Osteocyte (in vitro differentiated cells): ENCODE results near the gene FAIM2. TPM values are rescaled to one million over a fixed set of nuclear protein-coding genes. Genes with fewer than 3 reads are reported as not detected.

Source experiments
- DNase-seq: peaks from one replicate; pipeline ENCODE4 v3.0.0; 2021; ENCODE audit warnings: mixed read lengths; ENCODE audit not compliant: unreplicated experiment; ENCODE audit errors: extremely low spot score
- H3K27ac Mint-ChIP-seq: one replicate; pipeline ENCODE4 v1.8.0; 2021; ENCODE audit warnings: mild to moderate bottlenecking, mixed read lengths; ENCODE audit not compliant: unreplicated experiment
- H3K27me3 Mint-ChIP-seq: one replicate; pipeline ENCODE4 v1.8.0; 2021; ENCODE audit warnings: mixed read lengths; ENCODE audit not compliant: unreplicated experiment
- H3K36me3 Mint-ChIP-seq: one replicate; pipeline ENCODE4 v1.8.0; 2021; ENCODE audit warnings: mixed read lengths; ENCODE audit not compliant: unreplicated experiment
- H3K4me1 Mint-ChIP-seq: one replicate; pipeline ENCODE4 v1.8.0; 2021; ENCODE audit warnings: mixed read lengths; ENCODE audit not compliant: unreplicated experiment
- H3K4me3 Mint-ChIP-seq: one replicate; pipeline ENCODE4 v1.8.0; 2021; ENCODE audit warnings: mild to moderate bottlenecking, moderate library complexity, mixed read lengths; ENCODE audit not compliant: unreplicated experiment
- H3K9me3 Mint-ChIP-seq: one replicate; pipeline ENCODE4 v1.8.0; 2021; ENCODE audit warnings: mixed read lengths; ENCODE audit not compliant: unreplicated experiment
- CTCF ChIP-seq: fragments of 200-600 bp; sonication (generic); IDR thresholded peaks from 2 replicates; pipeline ENCODE4 v1.5.0; 2021; ENCODE audit warnings: antibody characterized with exemption, mild to moderate bottlenecking, moderate library complexity
- total RNA-seq: library from RNA; stranded (reverse); gene quantifications from 2 replicates; pipeline ENCODE4 v1.2.1, GENCODE V29; 2021

FAIM2 gene
- total RNA-seq, 1 donor from 2014 or later, result 1.5 TPM

DNA sequence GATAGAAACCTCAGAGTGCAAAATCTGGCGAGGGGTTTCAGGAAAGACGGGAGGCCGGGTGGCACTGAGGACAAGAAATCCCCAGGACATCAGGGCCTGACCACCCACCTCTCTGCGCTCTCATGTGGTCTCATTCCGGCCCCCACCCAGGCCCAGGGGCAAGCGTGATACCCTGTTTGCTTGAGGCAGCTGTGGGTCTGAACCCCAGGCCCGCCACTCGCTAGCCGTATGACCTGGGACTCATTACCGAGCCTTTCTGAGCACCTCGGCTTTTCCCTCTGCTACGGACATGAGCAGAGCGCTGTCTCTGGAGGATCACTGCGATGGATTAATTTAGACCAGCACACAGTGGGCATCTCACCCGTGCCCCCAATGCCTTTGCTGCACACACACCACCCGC lies 35.3 kb downstream of the FAIM2 start:
- H3K27me3 Mint-ChIP-seq, result peaks cover 22% of the 10 kb centered on the region

DNA sequence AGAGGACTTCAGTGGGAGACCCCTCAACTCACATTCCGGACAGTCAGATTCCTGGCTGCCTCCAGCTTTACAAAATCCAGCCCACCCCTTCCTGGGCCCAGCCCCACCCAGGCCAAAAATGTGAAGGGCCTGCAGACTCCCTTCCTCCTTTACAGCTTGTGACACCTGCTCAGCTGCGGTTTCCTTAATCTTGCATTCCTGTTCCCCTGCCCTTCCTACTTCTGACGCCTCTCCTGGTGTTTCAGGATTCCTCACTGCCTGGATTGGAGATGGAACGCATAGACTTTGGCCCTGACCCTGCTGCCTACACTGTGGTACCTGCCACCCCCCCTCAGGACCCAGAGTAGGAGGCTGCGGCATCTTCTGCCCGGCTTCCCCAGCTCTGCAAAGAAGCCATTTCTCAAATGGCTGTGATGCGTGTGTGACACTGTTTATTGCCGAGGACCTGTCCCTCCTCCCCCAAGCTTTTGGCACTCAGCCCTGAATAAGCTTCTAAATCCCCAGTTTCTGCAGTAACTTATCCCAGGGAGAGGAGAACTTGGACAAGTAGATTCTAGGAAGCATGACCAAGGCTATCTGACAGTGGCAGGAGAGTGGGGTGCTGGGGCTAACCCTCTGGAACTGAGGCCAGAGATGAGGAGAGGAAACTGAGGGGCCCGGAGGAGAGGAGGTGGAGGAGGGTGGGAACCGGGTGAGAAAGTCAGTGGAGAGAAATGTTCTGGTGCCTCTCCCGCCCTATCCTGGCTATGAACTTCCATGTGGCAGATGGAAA lies 35.9 kb downstream of the FAIM2 start:
- Mint-ChIP-seq H3K36me3 (no peaks in the 10 kb centered on the region), H3K4me3 (no peak overlapping the region), H3K9me3 (no peaks in the 10 kb centered on the region), H3K27me3 (peaks cover 22% of the 10 kb centered on the region), H3K27ac (no peak overlapping the region), H3K4me1 (peaks cover 3% of the 10 kb centered on the region)
- no peak for TF ChIP-seq CTCF
- no peak for DNase-seq

More for the DNA sequence above, 35.3 kb downstream of the FAIM2 start:
- DNase-seq, result no peak
- no peaks in the 10 kb centered on the region for H3K36me3 Mint-ChIP-seq
- no peak overlapping the region for H3K4me3 Mint-ChIP-seq
- no peak for TF ChIP-seq CTCF
- no peak overlapping the region for H3K27ac Mint-ChIP-seq
- no peaks in the 10 kb centered on the region for H3K9me3 Mint-ChIP-seq
- peaks cover 3% of the 10 kb centered on the region for H3K4me1 Mint-ChIP-seq

DNA sequence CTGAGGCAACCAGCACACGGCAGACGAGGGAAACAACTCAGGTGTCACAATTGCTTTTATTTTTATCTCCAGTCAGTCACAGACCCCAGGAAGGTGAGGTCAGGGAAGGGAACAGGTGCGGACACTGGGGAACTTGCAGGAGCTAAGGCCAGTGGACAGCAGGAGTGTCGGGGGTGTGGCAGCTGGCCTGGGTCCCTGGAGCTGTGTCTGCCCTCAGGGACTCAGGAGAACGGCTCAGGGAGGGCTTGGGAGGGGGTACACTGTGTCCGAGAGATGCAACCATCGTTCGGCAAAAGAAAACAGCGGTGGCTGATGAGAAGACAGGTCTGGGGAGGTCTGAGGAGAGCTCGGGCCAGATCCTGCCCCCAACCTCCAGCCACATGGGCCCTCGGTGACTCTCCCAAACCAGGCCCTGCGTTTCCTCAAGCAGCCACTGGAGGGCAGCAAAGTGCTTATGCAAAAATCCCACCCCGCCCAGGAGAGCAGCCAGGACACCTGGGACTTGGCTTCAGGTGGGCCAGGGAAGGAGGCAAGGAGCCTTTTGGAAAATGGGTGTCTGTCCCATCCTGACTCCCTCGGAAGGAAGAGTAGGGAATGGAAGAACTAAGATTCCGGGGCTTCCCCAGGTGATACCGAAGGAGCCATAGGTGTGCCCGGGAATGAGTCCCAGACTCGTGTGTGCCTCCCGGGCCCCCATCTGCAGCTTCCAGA lies 36.7 kb downstream of the FAIM2 start:
- H3K9me3 Mint-ChIP-seq, result no peaks in the 10 kb centered on the region
- H3K4me3 Mint-ChIP-seq, result no peak overlapping the region
- peak; percentile 97 for TF ChIP-seq CTCF
- H3K27ac Mint-ChIP-seq, result no peak overlapping the region
- DNase-seq, result peak; percentile 88
- peaks cover 22% of the 10 kb centered on the region for H3K27me3 Mint-ChIP-seq
- no peaks in the 10 kb centered on the region for H3K36me3 Mint-ChIP-seq
- H3K4me1 Mint-ChIP-seq, result peaks cover 3% of the 10 kb centered on the region

DNA sequence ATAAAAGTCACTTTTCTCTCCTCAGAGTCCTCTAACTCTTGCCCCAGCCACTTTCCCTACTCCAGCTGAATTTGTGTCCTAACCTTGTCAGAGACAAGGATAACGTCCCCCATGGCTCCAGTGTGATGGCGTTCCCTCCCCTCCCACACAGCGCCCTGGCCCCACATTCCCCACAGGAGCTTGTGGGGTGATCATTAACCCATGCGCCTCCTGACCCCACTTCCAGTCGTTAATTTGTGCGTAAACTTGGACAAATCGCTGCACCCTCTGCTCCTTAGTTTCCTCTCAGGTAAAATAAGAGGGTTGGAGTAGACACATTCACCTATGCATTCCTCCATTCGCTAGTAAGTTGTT lies 37.9 kb downstream of the FAIM2 start:
- Mint-ChIP-seq H3K4me1 (peaks cover 3% of the 10 kb centered on the region), H3K27me3 (peaks cover 22% of the 10 kb centered on the region), H3K4me3 (no peak overlapping the region), H3K9me3 (no peaks in the 10 kb centered on the region), H3K27ac (no peak overlapping the region), H3K36me3 (no peaks in the 10 kb centered on the region)
- TF ChIP-seq CTCF, result no peak
- no peak for DNase-seq

DNA sequence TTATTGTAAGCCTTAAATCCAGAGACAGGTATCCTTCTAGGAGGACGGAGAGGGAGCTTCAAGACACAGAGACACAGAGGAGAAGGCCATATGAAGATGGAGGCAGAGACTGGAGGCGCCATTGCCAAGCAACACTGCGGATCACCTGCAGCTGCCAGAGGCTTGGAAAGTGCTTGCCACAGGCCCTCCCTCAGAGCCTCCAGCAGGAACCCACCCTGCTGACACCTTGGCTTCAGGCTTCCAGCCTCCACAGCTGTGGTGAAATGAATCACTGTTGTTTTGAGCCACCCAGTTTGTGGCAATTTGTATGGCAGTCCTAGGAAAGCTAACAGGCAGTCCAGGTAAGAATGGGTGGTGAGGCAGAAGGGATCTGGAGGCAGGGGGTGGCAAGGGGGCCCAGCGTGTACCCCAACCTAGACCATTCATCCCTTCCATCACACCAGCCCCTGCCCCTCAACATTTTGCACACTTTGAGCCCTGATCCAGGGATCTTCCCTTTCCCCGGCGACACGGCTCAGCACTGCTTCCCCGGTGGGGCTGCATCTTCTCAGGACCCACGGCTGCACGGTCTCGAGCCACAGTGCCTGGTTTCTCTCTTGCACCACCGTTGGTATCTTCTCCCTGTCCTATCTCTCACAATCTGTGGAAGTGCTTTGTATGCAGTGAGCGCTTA lies 38.5 kb downstream of the FAIM2 start:
- Mint-ChIP-seq H3K27me3 (peaks cover 22% of the 10 kb centered on the region), H3K4me3 (no peak overlapping the region), H3K27ac (no peak overlapping the region), H3K36me3 (no peaks in the 10 kb centered on the region), H3K9me3 (no peaks in the 10 kb centered on the region), H3K4me1 (peaks cover 3% of the 10 kb centered on the region)
- TF ChIP-seq CTCF, result no peak
- no peak for DNase-seq
